HG03342 (cell line): ENCODE data around the gene NPIPB9.
A peak's percentile ranks its signal among the peaks of the same experiment; 100 is the strongest.
"Not testable (repeated sequence)": the region's sequence is repeated elsewhere in the genome, so short reads cannot be mapped to it uniquely, and the experiment has no call there.

ENCODE experiments used
- ATAC-seq: cut with Tn5 transposase; IDR thresholded peaks from one replicate; pipeline ENCODE4 v1.9.1; 2021; ENCODE audit warnings: mild to moderate bottlenecking, moderate library complexity; ENCODE audit not compliant: unreplicated experiment

Gene NPIPB9

GRCh38 chr16:28751487-28751886, at the start of gene NPIPB9:
Gene NPIPB9, plus strand, starts transcription at chr16:28751787.
- ATAC-seq = not testable (repeated sequence)

- not testable (repeated sequence) for ATAC-seq
Observed at GRCh38 chr16:28704246-28704645, 47.3 kb upstream of the NPIPB9 start.

- ATAC-seq = peak; percentile 99
Observed at GRCh38 chr16:28711220-28712083, 40.1 kb upstream of the NPIPB9 start, which contains the start of gene EIF3C. Gene EIF3C, plus strand, starts transcription at chr16:28711464. Its CDS starts 223 bp downstream, at chr16:28711687.

- not testable (repeated sequence) for ATAC-seq
Observed at GRCh38 chr16:28722852-28723650, 28.5 kb upstream of the NPIPB9 start.

GRCh38 chr16:28731253-28731652, 20.3 kb upstream of the NPIPB9 start:
- not testable (repeated sequence) for ATAC-seq

- not testable (repeated sequence) for ATAC-seq
Observed at GRCh38 chr16:28732455-28733124, 19.0 kb upstream of the NPIPB9 start.

- not testable (repeated sequence) for ATAC-seq
Observed at GRCh38 chr16:28739787-28740186, 11.8 kb upstream of the NPIPB9 start.

GRCh38 chr16:28740631-28741030, 11.0 kb upstream of the NPIPB9 start:
- not testable (repeated sequence) for ATAC-seq

GRCh38 chr16:28741295-28741694, 10.3 kb upstream of the NPIPB9 start:
- ATAC-seq = not testable (repeated sequence)

- ATAC-seq = not testable (repeated sequence)
Observed at GRCh38 chr16:28746618-28747350, 4.8 kb upstream of the NPIPB9 start.

- ATAC-seq = peak; percentile 93
Observed at GRCh38 chr16:28749997-28750465, 1.6 kb upstream of the NPIPB9 start.

GRCh38 chr16:28750469-28751067, 1.0 kb upstream of the NPIPB9 start:
- not testable (repeated sequence) for ATAC-seq

GRCh38 chr16:28781697-28782096, 30.1 kb downstream of the NPIPB9 start:
- not testable (repeated sequence) for ATAC-seq

- ATAC-seq = not testable (repeated sequence)
Observed at GRCh38 chr16:28782357-28782756, 30.8 kb downstream of the NPIPB9 start.

- ATAC-seq = not testable (repeated sequence)
Observed at GRCh38 chr16:28802235-28803019, 50.8 kb downstream of the NPIPB9 start.

GRCh38 chr16:28807445-28808120, 56.0 kb downstream of the NPIPB9 start:
- not testable (repeated sequence) for ATAC-seq

- no peak for ATAC-seq
Observed at GRCh38 chr16:28820016-28820415, 68.4 kb downstream of the NPIPB9 start.

GRCh38 chr16:28820546-28820945, 69.0 kb downstream of the NPIPB9 start:
- ATAC-seq = not testable (repeated sequence)
